Mammary epithelial cell (primary cell): Measurements from ENCODE around the gene IRF6.

Experiments
- EZH2 ChIP-seq: IDR thresholded peaks from 2 replicates; pipeline ENCODE4 v1.6.1; 2012; ENCODE audit warnings: low read length, inconsistent platforms, borderline replicate concordance
- TF ChIP-seq, protein P1 (sequence below), 2 donors: IDR thresholded peaks in 1 of 2; conservative IDR thresholded peaks in 1 of 2; 2 replicates each; pipeline ENCODE4 v1.5.1; 2011 to 2012; ENCODE audit warnings: inconsistent platforms in 2 of 2, low read length in 2 of 2, mild to moderate bottlenecking in 2 of 2, control low read depth in 1 of 2, low read depth in 1 of 2; ENCODE audit not compliant: insufficient read depth in 1 of 2; ENCODE audit errors: extremely low read depth in 1 of 2

GRCh38 chr1:209778102-209778501 is 27.8 kb downstream of the IRF6 start:
- TF ChIP-seq, protein P1, sequence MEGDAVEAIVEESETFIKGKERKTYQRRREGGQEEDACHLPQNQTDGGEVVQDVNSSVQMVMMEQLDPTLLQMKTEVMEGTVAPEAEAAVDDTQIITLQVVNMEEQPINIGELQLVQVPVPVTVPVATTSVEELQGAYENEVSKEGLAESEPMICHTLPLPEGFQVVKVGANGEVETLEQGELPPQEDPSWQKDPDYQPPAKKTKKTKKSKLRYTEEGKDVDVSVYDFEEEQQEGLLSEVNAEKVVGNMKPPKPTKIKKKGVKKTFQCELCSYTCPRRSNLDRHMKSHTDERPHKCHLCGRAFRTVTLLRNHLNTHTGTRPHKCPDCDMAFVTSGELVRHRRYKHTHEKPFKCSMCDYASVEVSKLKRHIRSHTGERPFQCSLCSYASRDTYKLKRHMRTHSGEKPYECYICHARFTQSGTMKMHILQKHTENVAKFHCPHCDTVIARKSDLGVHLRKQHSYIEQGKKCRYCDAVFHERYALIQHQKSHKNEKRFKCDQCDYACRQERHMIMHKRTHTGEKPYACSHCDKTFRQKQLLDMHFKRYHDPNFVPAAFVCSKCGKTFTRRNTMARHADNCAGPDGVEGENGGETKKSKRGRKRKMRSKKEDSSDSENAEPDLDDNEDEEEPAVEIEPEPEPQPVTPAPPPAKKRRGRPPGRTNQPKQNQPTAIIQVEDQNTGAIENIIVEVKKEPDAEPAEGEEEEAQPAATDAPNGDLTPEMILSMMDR (conservative IDR thresholded peaks at IDR 0.05 in 1 of 2, IDR thresholded peaks at IDR 0.05 in 1 of 2; ENCODE audit: extremely low read depth in 1 of 2, insufficient read depth in 1 of 2, low read depth in 1 of 2, low read length in 2 of 2) = no peak
- no peak for TF ChIP-seq EZH2
